ENCODE results near the gene RPS10. TPM values are rescaled to one million over a fixed set of nuclear protein-coding genes. Genes with fewer than 3 reads are reported as not detected.

Gene RPS10
- total RNA-seq (2,659 TPM), polyA plus RNA-seq (2,778 TPM)
- long read RNA-seq, donor 1, transcript RPS10-209 (6 exons, 588 nt), result major isoform, 74 of 96 reads
- long read RNA-seq, donor 1, partial matches to known transcripts, result 17 of 96 reads
- long read RNA-seq, donor 1, other reads (novel, unspliced or antisense), result 0 of 96 reads
- long read RNA-seq, donor 2, result 0 reads
- long read RNA-seq, donor 3, transcript RPS10-206 (6 exons, 781 nt), result minor isoform, 16 of 1,973 reads
- long read RNA-seq, donor 3, transcript RPS10-208 (5 exons, 1,407 nt), result minor isoform, 21 of 1,973 reads
- long read RNA-seq, donor 3, transcript RPS10-205 (3 exons, 734 nt), result minor isoform, 28 of 1,973 reads
- long read RNA-seq, donor 3, transcript RPS10-209 (6 exons, 588 nt), result major isoform, 1,505 of 1,973 reads
- long read RNA-seq, donor 3, partial matches to known transcripts, result 381 of 1,973 reads
- long read RNA-seq, donor 3, other reads (novel, unspliced or antisense), result 21 of 1,973 reads
- long read RNA-seq, donor 4, transcript RPS10-206 (6 exons, 781 nt), result minor isoform, 12 of 514 reads
- long read RNA-seq, donor 4, transcript RPS10-209 (6 exons, 588 nt), result major isoform, 306 of 514 reads
- long read RNA-seq, donor 4, transcript RPS10-205 (3 exons, 734 nt), result minor isoform, 10 of 514 reads
- long read RNA-seq, donor 4, transcript RPS10-208 (5 exons, 1,407 nt), result minor isoform, 12 of 514 reads
- long read RNA-seq, donor 4, partial matches to known transcripts, result 156 of 514 reads
- long read RNA-seq, donor 4, other reads (novel, unspliced or antisense), result 18 of 514 reads
- long read RNA-seq, donor 5, transcript RPS10-206 (6 exons, 781 nt), result minor isoform, 12 of 2,538 reads
- long read RNA-seq, donor 5, transcript RPS10-205 (3 exons, 734 nt), result minor isoform, 24 of 2,538 reads
- long read RNA-seq, donor 5, transcript RPS10-209 (6 exons, 588 nt), result major isoform, 1,706 of 2,538 reads
- long read RNA-seq, donor 5, transcript RPS10-208 (5 exons, 1,407 nt), result minor isoform, 45 of 2,538 reads
- long read RNA-seq, donor 5, partial matches to known transcripts, result 661 of 2,538 reads
- long read RNA-seq, donor 5, other reads (novel, unspliced or antisense), result 89 of 2,538 reads
- long read RNA-seq, donor 6, transcript RPS10-208 (5 exons, 1,407 nt), result minor isoform, 7 of 596 reads
- long read RNA-seq, donor 6, transcript RPS10-209 (6 exons, 588 nt), result major isoform, 392 of 596 reads
- long read RNA-seq, donor 6, partial matches to known transcripts, result 173 of 596 reads
- long read RNA-seq, donor 6, other reads (novel, unspliced or antisense), result 18 of 596 reads
- long read RNA-seq, donor 7, transcript RPS10-209 (6 exons, 588 nt), result major isoform, 555 of 856 reads
- long read RNA-seq, donor 7, transcript RPS10-206 (6 exons, 781 nt), result minor isoform, 5 of 856 reads
- long read RNA-seq, donor 7, transcript RPS10-208 (5 exons, 1,407 nt), result minor isoform, 16 of 856 reads
- long read RNA-seq, donor 7, transcript RPS10-205 (3 exons, 734 nt), result minor isoform, 21 of 856 reads
- long read RNA-seq, donor 7, partial matches to known transcripts, result 232 of 856 reads
- long read RNA-seq, donor 7, other reads (novel, unspliced or antisense), result 27 of 856 reads
- long read RNA-seq, donor 8, transcript RPS10-209 (6 exons, 588 nt), result major isoform, 323 of 423 reads
- long read RNA-seq, donor 8, transcript RPS10-208 (5 exons, 1,407 nt), result minor isoform, 11 of 423 reads
- long read RNA-seq, donor 8, transcript RPS10-205 (3 exons, 734 nt), result minor isoform, 5 of 423 reads
- long read RNA-seq, donor 8, partial matches to known transcripts, result 72 of 423 reads
- long read RNA-seq, donor 8, other reads (novel, unspliced or antisense), result 8 of 423 reads
- long read RNA-seq, donor 9, transcript RPS10-209 (6 exons, 588 nt), result major isoform, 399 of 569 reads
- long read RNA-seq, donor 9, transcript RPS10-208 (5 exons, 1,407 nt), result minor isoform, 19 of 569 reads
- long read RNA-seq, donor 9, partial matches to known transcripts, result 133 of 569 reads
- long read RNA-seq, donor 9, other reads (novel, unspliced or antisense), result 12 of 569 reads
- long read RNA-seq, donor 10, transcript RPS10-206 (6 exons, 781 nt), result minor isoform, 12 of 672 reads
- long read RNA-seq, donor 10, transcript RPS10-209 (6 exons, 588 nt), result major isoform, 505 of 672 reads
- long read RNA-seq, donor 10, transcript RPS10-205 (3 exons, 734 nt), result minor isoform, 7 of 672 reads
- long read RNA-seq, donor 10, transcript RPS10-208 (5 exons, 1,407 nt), result minor isoform, 7 of 672 reads
- long read RNA-seq, donor 10, partial matches to known transcripts, result 121 of 672 reads
- long read RNA-seq, donor 10, other reads (novel, unspliced or antisense), result 20 of 672 reads

- no peaks in the 10 kb centered on the region for H3K27me3 ChIP-seq (ENCODE audit: control insufficient read depth in 2 of 2, insufficient read depth in 1 of 2, low read length in 1 of 2)
- H3K36me3 ChIP-seq (ENCODE audit: control insufficient read depth in 2 of 2, insufficient read depth in 2 of 2, low read length in 1 of 2), result peaks cover 31 to 43% of the 10 kb centered on the region in 2 donors
- DNase-seq (ENCODE audit: low read depth in 6 of 9, low spot score in 9 of 9), result peak; percentile 71 to 93 (median 86)
- H3K4me3 ChIP-seq (ENCODE audit: low read length in 2 of 2), result peak within 1 kb of the TSS; percentile 66 to 91
- H3K4me1 ChIP-seq (ENCODE audit: control insufficient read depth in 2 of 2, insufficient read depth in 2 of 2, low read length in 2 of 2), result peaks cover 0 to 11% of the 10 kb centered on the region in 2 donors
- no peaks in the 10 kb centered on the region for H3K9me3 ChIP-seq (ENCODE audit: control insufficient read depth in 2 of 2, insufficient read depth in 1 of 2, low read length in 1 of 2)
- under 1% methylated on average over 57 of the region's 58 CpGs for WGBS
- H3K27ac ChIP-seq (ENCODE audit: low read depth in 1 of 2, low read length in 1 of 2), result peak within 1 kb of the TSS; percentile 77 to 83
Measured at GRCh38 chr6:34425498-34426410, at the start of gene RPS10. Gene RPS10, minus strand, starts transcription at chr6:34426069. Its CDS starts 848 bp downstream, at chr6:34425221.

- Histone ChIP-seq H3K36me3 (ENCODE audit: control insufficient read depth in 2 of 2, insufficient read depth in 2 of 2, low read length in 1 of 2) (no peaks in the 10 kb centered on the region), H3K4me1 (ENCODE audit: control insufficient read depth in 2 of 2, insufficient read depth in 2 of 2, low read length in 2 of 2) (peaks cover 0 to 7% of the 10 kb centered on the region in 2 donors), H3K27ac (ENCODE audit: low read depth in 1 of 2, low read length in 1 of 2) (no peak overlapping the region), H3K4me3 (ENCODE audit: low read length in 2 of 2) (no peak overlapping the region), H3K27me3 (ENCODE audit: control insufficient read depth in 2 of 2, insufficient read depth in 1 of 2, low read length in 1 of 2) (no peaks in the 10 kb centered on the region), H3K9me3 (ENCODE audit: control insufficient read depth in 2 of 2, insufficient read depth in 1 of 2, low read length in 1 of 2) (no peaks in the 10 kb centered on the region)
- DNase-seq (ENCODE audit: low read depth in 6 of 9, low spot score in 9 of 9), result no peak
- WGBS, result 95% methylated on average over 5 of the region's 5 CpGs
Measured at GRCh38 chr6:34475238-34475682, 49.4 kb upstream of the RPS10 start.

GRCh38 chr6:34474754-34475153 lies 48.9 kb upstream of the RPS10 start:
- WGBS, result 97% methylated on average over 2 of the region's 2 CpGs
- Histone ChIP-seq H3K36me3 (ENCODE audit: control insufficient read depth in 2 of 2, insufficient read depth in 2 of 2, low read length in 1 of 2) (no peaks in the 10 kb centered on the region), H3K4me3 (ENCODE audit: low read length in 2 of 2) (no peak overlapping the region), H3K27me3 (ENCODE audit: control insufficient read depth in 2 of 2, insufficient read depth in 1 of 2, low read length in 1 of 2) (no peaks in the 10 kb centered on the region), H3K27ac (ENCODE audit: low read depth in 1 of 2, low read length in 1 of 2) (no peak overlapping the region), H3K9me3 (ENCODE audit: control insufficient read depth in 2 of 2, insufficient read depth in 1 of 2, low read length in 1 of 2) (no peaks in the 10 kb centered on the region), H3K4me1 (ENCODE audit: control insufficient read depth in 2 of 2, insufficient read depth in 2 of 2, low read length in 2 of 2) (peaks cover 0 to 7% of the 10 kb centered on the region in 2 donors)
- no peak for DNase-seq (ENCODE audit: low read depth in 6 of 9, low spot score in 9 of 9)

GRCh38 chr6:34473967-34474366 lies 48.1 kb upstream of the RPS10 start:
- H3K4me3 ChIP-seq (ENCODE audit: low read length in 2 of 2), result no peak overlapping the region
- no peaks in the 10 kb centered on the region for H3K27me3 ChIP-seq (ENCODE audit: control insufficient read depth in 2 of 2, insufficient read depth in 1 of 2, low read length in 1 of 2)
- no peak overlapping the region for H3K27ac ChIP-seq (ENCODE audit: low read depth in 1 of 2, low read length in 1 of 2)
- H3K9me3 ChIP-seq (ENCODE audit: control insufficient read depth in 2 of 2, insufficient read depth in 1 of 2, low read length in 1 of 2), result no peaks in the 10 kb centered on the region
- peaks cover 0 to 7% of the 10 kb centered on the region in 2 donors for H3K4me1 ChIP-seq (ENCODE audit: control insufficient read depth in 2 of 2, insufficient read depth in 2 of 2, low read length in 2 of 2)
- WGBS, result 94% methylated on average over 1 of the region's 1 CpG
- DNase-seq (ENCODE audit: low read depth in 6 of 9, low spot score in 9 of 9), result no peak
- H3K36me3 ChIP-seq (ENCODE audit: control insufficient read depth in 2 of 2, insufficient read depth in 2 of 2, low read length in 1 of 2), result no peaks in the 10 kb centered on the region

- no peaks in the 10 kb centered on the region for H3K36me3 ChIP-seq (ENCODE audit: control insufficient read depth in 2 of 2, insufficient read depth in 2 of 2, low read length in 1 of 2)
- H3K27me3 ChIP-seq (ENCODE audit: control insufficient read depth in 2 of 2, insufficient read depth in 1 of 2, low read length in 1 of 2), result no peaks in the 10 kb centered on the region
- no peak overlapping the region for H3K27ac ChIP-seq (ENCODE audit: low read depth in 1 of 2, low read length in 1 of 2)
- WGBS, result 96% methylated on average over 5 of the region's 5 CpGs
- no peaks in the 10 kb centered on the region for H3K9me3 ChIP-seq (ENCODE audit: control insufficient read depth in 2 of 2, insufficient read depth in 1 of 2, low read length in 1 of 2)
- peaks cover 0 to 13% of the 10 kb centered on the region in 2 donors for H3K4me1 ChIP-seq (ENCODE audit: control insufficient read depth in 2 of 2, insufficient read depth in 2 of 2, low read length in 2 of 2)
- H3K4me3 ChIP-seq (ENCODE audit: low read length in 2 of 2), result no peak overlapping the region
- no peak for DNase-seq (ENCODE audit: low read depth in 6 of 9, low spot score in 9 of 9)
Measured at GRCh38 chr6:34472425-34472824, 46.6 kb upstream of the RPS10 start.

- H3K4me1 ChIP-seq (ENCODE audit: control insufficient read depth in 2 of 2, insufficient read depth in 2 of 2, low read length in 2 of 2), result peaks cover 0 to 15% of the 10 kb centered on the region in 2 donors
- 47% methylated on average over 3 of the region's 3 CpGs for WGBS
- DNase-seq (ENCODE audit: low read depth in 6 of 9, low spot score in 9 of 9), result no peak
- no peaks in the 10 kb centered on the region for H3K36me3 ChIP-seq (ENCODE audit: control insufficient read depth in 2 of 2, insufficient read depth in 2 of 2, low read length in 1 of 2)
- H3K27ac ChIP-seq (ENCODE audit: low read depth in 1 of 2, low read length in 1 of 2), result no peak overlapping the region
- no peak overlapping the region for H3K4me3 ChIP-seq (ENCODE audit: low read length in 2 of 2)
- peaks cover 5 to 24% of the 10 kb centered on the region in 2 donors for H3K27me3 ChIP-seq (ENCODE audit: control insufficient read depth in 2 of 2, insufficient read depth in 1 of 2, low read length in 1 of 2)
- no peaks in the 10 kb centered on the region for H3K9me3 ChIP-seq (ENCODE audit: control insufficient read depth in 2 of 2, insufficient read depth in 1 of 2, low read length in 1 of 2)
Measured at GRCh38 chr6:34469499-34469898, 43.6 kb upstream of the RPS10 start.

GRCh38 chr6:34468378-34468892 lies 42.6 kb upstream of the RPS10 start:
- H3K4me1 ChIP-seq (ENCODE audit: control insufficient read depth in 2 of 2, insufficient read depth in 2 of 2, low read length in 2 of 2), result peaks cover 0 to 15% of the 10 kb centered on the region in 2 donors
- WGBS, result 55% methylated on average over 4 of the region's 4 CpGs
- no peaks in the 10 kb centered on the region for H3K9me3 ChIP-seq (ENCODE audit: control insufficient read depth in 2 of 2, insufficient read depth in 1 of 2, low read length in 1 of 2)
- no peak overlapping the region for H3K27ac ChIP-seq (ENCODE audit: low read depth in 1 of 2, low read length in 1 of 2)
- no peak for DNase-seq (ENCODE audit: low read depth in 6 of 9, low spot score in 9 of 9)
- peaks cover 7 to 34% of the 10 kb centered on the region in 2 donors for H3K27me3 ChIP-seq (ENCODE audit: control insufficient read depth in 2 of 2, insufficient read depth in 1 of 2, low read length in 1 of 2)
- no peaks in the 10 kb centered on the region for H3K36me3 ChIP-seq (ENCODE audit: control insufficient read depth in 2 of 2, insufficient read depth in 2 of 2, low read length in 1 of 2)
- H3K4me3 ChIP-seq (ENCODE audit: low read length in 2 of 2), result no peak overlapping the region
